PFSK-1 (cell line): ENCODE results near the gene MZF1.

ENCODE experiments used
- FOXP2 ChIP-seq: optimal IDR thresholded peaks from 2 replicates; pipeline ENCODE3; 2011; ENCODE audit warnings: borderline replicate concordance, control low read depth, inconsistent platforms; ENCODE audit not compliant: insufficient read depth; ENCODE audit errors: extremely low read length, extremely low read depth
- POLR2AphosphoS5 ChIP-seq: IDR thresholded peaks from 2 replicates; pipeline ENCODE4 v1.6.1; 2012; ENCODE audit warnings: low read depth, mild to moderate bottlenecking, control low read depth, low read length, moderate library complexity
- REST ChIP-seq, 2 experiments: IDR thresholded peaks; 2 replicates each; pipeline versions ENCODE4 v1.6.1 to v1.8.0; 2011 to 2012; ENCODE audit warnings: low read depth in 2 of 2, low read length in 2 of 2, control low read depth in 1 of 2, inconsistent platforms in 1 of 2, mild to moderate bottlenecking in 1 of 2, moderate library complexity in 1 of 2; ENCODE audit not compliant: insufficient read depth in 1 of 2
- SIN3A ChIP-seq: IDR thresholded peaks from 2 replicates; pipeline ENCODE4 v1.6.1; 2012; ENCODE audit warnings: mild to moderate bottlenecking, low read length, moderate library complexity, borderline replicate concordance; ENCODE audit not compliant: insufficient read depth
- TAF1 ChIP-seq: IDR thresholded peaks from 2 replicates; pipeline ENCODE4 v1.6.1; 2012; ENCODE audit warnings: low read length, control low read depth, borderline replicate concordance; ENCODE audit not compliant: insufficient read depth

The MZF1 gene

DNA sequence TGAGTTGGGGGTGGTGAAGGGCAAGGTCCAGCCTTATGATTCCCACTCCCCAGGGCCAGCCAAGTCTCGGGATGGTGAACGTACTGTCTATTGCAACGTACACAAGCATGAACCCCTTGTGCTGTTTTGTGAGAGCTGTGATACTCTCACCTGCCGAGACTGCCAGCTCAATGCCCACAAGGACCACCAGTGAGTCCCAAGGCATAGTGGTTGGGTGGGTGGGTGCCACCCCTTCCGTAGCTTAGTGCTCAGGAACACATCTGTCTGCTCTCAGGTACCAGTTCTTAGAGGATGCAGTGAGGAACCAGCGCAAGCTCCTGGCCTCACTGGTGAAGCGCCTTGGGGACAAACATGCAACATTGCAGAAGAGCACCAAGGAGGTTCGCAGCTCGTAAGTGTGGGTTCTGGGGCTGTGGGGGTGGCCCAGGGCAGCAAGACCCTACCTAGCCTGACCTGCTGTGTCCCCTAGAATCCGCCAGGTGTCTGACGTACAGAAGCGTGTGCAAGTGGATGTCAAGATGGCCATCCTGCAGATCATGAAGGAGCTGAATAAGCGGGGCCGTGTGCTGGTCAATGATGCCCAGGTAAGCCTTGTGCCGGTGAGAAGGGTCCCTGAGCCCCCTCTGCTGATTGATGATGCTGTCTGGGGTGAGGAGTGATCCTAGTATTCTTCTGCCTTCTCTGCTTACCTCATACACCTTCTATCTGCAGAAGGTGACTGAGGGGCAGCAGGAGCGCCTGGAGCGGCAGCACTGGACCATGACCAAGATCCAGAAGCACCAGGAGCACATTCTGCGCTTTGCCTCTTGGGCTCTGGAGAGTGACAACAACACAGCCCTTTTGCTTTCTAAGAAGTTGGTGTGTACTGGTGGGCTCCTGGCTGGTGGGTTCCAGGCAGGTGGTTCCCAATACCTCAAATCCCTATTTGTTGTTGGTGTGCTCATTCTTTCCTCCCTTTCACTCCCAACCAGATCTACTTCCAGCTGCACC, 25.5 kb downstream of the MZF1 start:
- TF ChIP-seq POLR2AphosphoS5, result 0 out of 2 replicates have a peak, but pooled peaks have one; percentile 9
- no peak for TF ChIP-seq SIN3A

GRCh38 chr19:58546019-58546530, 27.1 kb downstream of the MZF1 start:
- no peak for TF ChIP-seq POLR2AphosphoS5

GRCh38 chr19:58545286-58546018, 27.7 kb downstream of the MZF1 start:
- TF ChIP-seq TAF1 (no peak), SIN3A (no peak), POLR2AphosphoS5 (no peak), FOXP2 (no peak), REST (IDR thresholded peaks at IDR 0.05; ENCODE audit: insufficient read depth in 1 of 2, low read depth in 2 of 2, low read length in 2 of 2) (no peak)

DNA sequence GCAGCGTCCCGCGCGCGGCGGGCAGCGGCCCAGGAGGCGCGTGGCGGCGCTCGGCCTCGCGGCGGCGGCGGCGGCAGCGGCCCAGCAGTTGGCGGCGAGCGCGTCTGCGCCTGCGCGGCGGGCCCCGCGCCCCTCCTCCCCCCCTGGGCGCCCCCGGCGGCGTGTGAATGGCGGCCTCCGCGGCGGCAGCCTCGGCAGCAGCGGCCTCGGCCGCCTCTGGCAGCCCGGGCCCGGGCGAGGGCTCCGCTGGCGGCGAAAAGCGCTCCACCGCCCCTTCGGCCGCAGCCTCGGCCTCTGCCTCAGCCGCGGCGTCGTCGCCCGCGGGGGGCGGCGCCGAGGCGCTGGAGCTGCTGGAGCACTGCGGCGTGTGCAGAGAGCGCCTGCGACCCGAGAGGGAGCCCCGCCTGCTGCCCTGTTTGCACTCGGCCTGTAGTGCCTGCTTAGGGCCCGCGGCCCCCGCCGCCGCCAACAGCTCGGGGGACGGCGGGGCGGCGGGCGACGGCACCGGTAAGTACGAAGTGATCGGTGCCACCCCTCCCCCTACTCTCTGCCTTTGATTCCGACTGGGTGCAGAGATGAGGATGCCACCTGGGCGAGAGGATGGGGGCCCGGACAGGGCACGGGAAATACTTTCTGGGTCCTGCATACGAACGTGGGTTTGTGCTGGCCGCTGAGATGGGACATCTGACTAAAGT, 28.4 kb downstream of the MZF1 start:
- no peak for TF ChIP-seq FOXP2
- no peak for TF ChIP-seq TAF1
- no peak for TF ChIP-seq POLR2AphosphoS5
- TF ChIP-seq SIN3A, result no peak
- TF ChIP-seq REST (IDR thresholded peaks at IDR 0.05; ENCODE audit: insufficient read depth in 1 of 2, low read depth in 2 of 2, low read length in 2 of 2), result no peak

DNA sequence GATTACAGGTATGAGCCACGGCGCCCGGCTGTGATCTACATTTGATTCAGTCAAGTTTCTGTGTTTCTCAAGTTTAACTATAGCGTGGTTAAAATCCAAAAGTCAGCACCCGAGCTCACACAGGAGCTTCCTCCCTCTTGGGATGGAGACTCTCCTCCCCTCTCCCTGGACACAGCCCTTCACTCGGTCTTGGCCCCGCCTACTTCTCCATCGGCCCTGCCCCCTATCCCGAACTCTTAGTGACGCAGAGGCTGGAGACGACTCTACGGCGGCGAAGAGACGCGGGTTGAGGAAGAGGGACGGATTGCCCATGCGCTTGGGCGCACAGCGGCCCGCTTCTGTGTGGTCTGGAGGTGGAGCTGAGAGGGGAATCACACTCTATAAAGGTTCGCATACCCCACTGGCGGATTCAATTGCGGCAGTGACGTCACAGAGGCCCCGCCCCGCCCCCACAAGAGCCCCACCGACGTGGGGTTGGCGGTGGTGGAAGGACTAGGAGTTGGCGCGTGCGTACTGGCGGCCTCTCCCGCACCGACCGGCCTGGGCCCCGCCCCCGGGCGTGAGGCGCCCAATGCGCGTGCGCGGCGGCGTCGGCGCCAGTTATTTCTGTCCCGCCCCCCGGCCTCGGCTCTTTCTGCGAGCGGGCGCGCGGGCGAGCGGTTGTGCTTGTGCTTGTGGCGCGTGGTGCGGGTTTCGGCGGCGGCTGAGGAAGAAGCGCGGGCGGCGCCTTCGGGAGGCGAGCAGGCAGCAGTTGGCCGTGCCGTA, 29.1 kb downstream of the MZF1 start, which contains the start of gene TRIM28:
Gene TRIM28, plus strand, starts transcription at position 239 of the 765 bp plus-strand sequence. CDS start 694 bp downstream, outside the sequence.
- TF ChIP-seq SIN3A (peak; percentile 73; the same call in 1 of the 2 replicates), FOXP2 (peak; percentile 12), REST (IDR thresholded peaks at IDR 0.05; ENCODE audit: insufficient read depth in 1 of 2, low read depth in 2 of 2, low read length in 2 of 2) (peak in 1 of 2 experiments; percentile 68; a peak in 1 of 4 replicates), POLR2AphosphoS5 (peak; percentile 97), TAF1 (peak; percentile 93)
